Liver (tissue), 9 donors: Measurements from ENCODE around the gene GIPC2. TPM values are rescaled to one million over a fixed set of nuclear protein-coding genes. Genes with fewer than 3 reads are reported as not detected.

Experiments
- DNase-seq: peaks from one replicate; pipeline ENCODE4 v3.0.0-alpha.2; 2017; ENCODE audit warnings: low spot score
- H3K27ac ChIP-seq, 2 donors: one replicate each; pipeline ENCODE4 v1.7.0; 2013; ENCODE audit warnings: inconsistent platforms in 2 of 2, low read length in 2 of 2, control low read depth in 1 of 2, low read depth in 1 of 2, mild to moderate bottlenecking in 1 of 2
- H3K27me3 ChIP-seq, 4 donors: one replicate each; pipeline versions ENCODE4 v1.6.1 to v1.7.0; 2013; ENCODE audit warnings: low read length in 3 of 4, inconsistent platforms in 1 of 4, mild to moderate bottlenecking in 1 of 4, moderate library complexity in 1 of 4; ENCODE audit not compliant: control insufficient read depth in 4 of 4, insufficient read depth in 4 of 4
- H3K36me3 ChIP-seq, 4 donors: one replicate each; pipeline versions ENCODE4 v1.6.1 to v1.7.0; 2013; ENCODE audit warnings: low read length in 3 of 4, mild to moderate bottlenecking in 3 of 4, low read depth in 1 of 4, moderate library complexity in 1 of 4; ENCODE audit not compliant: control insufficient read depth in 4 of 4, insufficient read depth in 3 of 4
- H3K4me1 ChIP-seq, 4 donors: one replicate each; pipeline versions ENCODE4 v1.6.1 to v1.7.0; 2013; ENCODE audit warnings: low read length in 3 of 4, mild to moderate bottlenecking in 3 of 4, moderate library complexity in 1 of 4; ENCODE audit not compliant: control insufficient read depth in 4 of 4, insufficient read depth in 4 of 4
- H3K4me3 ChIP-seq, 3 donors: one replicate each; pipeline versions ENCODE4 v1.6.1 to v1.7.0; 2013; ENCODE audit warnings: low read length in 3 of 3, control low read depth in 1 of 3, low read depth in 1 of 3, mild to moderate bottlenecking in 1 of 3
- H3K9ac ChIP-seq, 2 donors: one replicate each; pipeline ENCODE4 v1.7.0; 2013; ENCODE audit warnings: low read length in 2 of 2, mild to moderate bottlenecking in 2 of 2, moderate library complexity in 2 of 2, control low read depth in 1 of 2, low read depth in 1 of 2
- H3K9me3 ChIP-seq, 4 donors: one replicate each; pipeline versions ENCODE4 v1.6.1 to v1.7.0; 2013; ENCODE audit warnings: low read length in 3 of 4; ENCODE audit not compliant: control insufficient read depth in 4 of 4
- ATF3 ChIP-seq: IDR thresholded peaks from 2 replicates; pipeline ENCODE4 v1.6.1; 2016; ENCODE audit warnings: antibody characterized with exemption
- CTCF ChIP-seq: fragments of 150-350 bp; IDR thresholded peaks from 2 replicates; pipeline ENCODE4 v1.5.1; 2017; ENCODE audit warnings: improper control_type of control experiment, low read depth, low read length; ENCODE audit not compliant: missing input control
- EGR1 ChIP-seq, 2 donors: IDR thresholded peaks; 2 replicates each; pipeline ENCODE4 v1.6.1; 2016 to 2018; ENCODE audit warnings: antibody characterized with exemption in 2 of 2, low read depth in 2 of 2
- FOXA1 ChIP-seq: IDR thresholded peaks from 2 replicates; pipeline ENCODE4 v1.6.1; 2016; ENCODE audit warnings: antibody characterized with exemption
- FOXA2 ChIP-seq: IDR thresholded peaks from 2 replicates; pipeline ENCODE4 v1.6.1; 2016; ENCODE audit warnings: antibody characterized with exemption
- GABPA ChIP-seq, 2 donors: IDR thresholded peaks in 1 of 2; conservative IDR thresholded peaks in 1 of 2; 2 replicates each; pipeline ENCODE4 v1.6.1; 2016; ENCODE audit warnings: antibody characterized with exemption in 2 of 2, mild to moderate bottlenecking in 1 of 2, moderate library complexity in 1 of 2
- HNF4A ChIP-seq, 2 donors: conservative IDR thresholded peaks; 2 replicates each; pipeline ENCODE4 v1.6.1; 2016; ENCODE audit warnings: antibody characterized with exemption in 2 of 2, mild to moderate bottlenecking in 2 of 2
- HNF4G ChIP-seq: IDR thresholded peaks from 2 replicates; pipeline ENCODE4 v1.6.1; 2016; ENCODE audit warnings: antibody characterized with exemption
- JUND ChIP-seq, 2 donors: IDR thresholded peaks; 2 replicates each; pipeline ENCODE4 v1.6.1; 2016; ENCODE audit warnings: antibody characterized with exemption in 2 of 2
- MAX ChIP-seq: IDR thresholded peaks from 2 replicates; pipeline ENCODE4 v1.6.1; 2016; ENCODE audit warnings: antibody characterized with exemption
- NR2F2 ChIP-seq: IDR thresholded peaks from 2 replicates; pipeline ENCODE4 v1.6.1; 2016; ENCODE audit warnings: antibody characterized with exemption
- RAD21 ChIP-seq, 2 donors: IDR thresholded peaks; 2 replicates each; pipeline ENCODE4 v1.6.1; 2016; ENCODE audit warnings: antibody characterized with exemption in 2 of 2, mild to moderate bottlenecking in 2 of 2
- REST ChIP-seq: IDR thresholded peaks from 2 replicates; pipeline ENCODE4 v1.6.1; 2016; ENCODE audit warnings: antibody characterized with exemption, mild to moderate bottlenecking
- RXRA ChIP-seq, 2 donors: IDR thresholded peaks; 2 replicates each; pipeline ENCODE4 v1.6.1; 2017 to 2018; ENCODE audit warnings: antibody characterized with exemption in 2 of 2, mild to moderate bottlenecking in 1 of 2
- SP1 ChIP-seq: IDR thresholded peaks from 2 replicates; pipeline ENCODE4 v1.6.1; 2018; ENCODE audit warnings: antibody characterized with exemption, mild to moderate bottlenecking
- TAF1 ChIP-seq: conservative IDR thresholded peaks from 2 replicates; pipeline ENCODE4 v1.6.1; 2016; ENCODE audit warnings: antibody characterized with exemption, mild to moderate bottlenecking
- YY1 ChIP-seq: IDR thresholded peaks from 2 replicates; pipeline ENCODE4 v1.6.1; 2016; ENCODE audit warnings: antibody characterized with exemption, mild to moderate bottlenecking
- ZBTB33 ChIP-seq: IDR thresholded peaks from 2 replicates; pipeline ENCODE4 v1.6.1; 2016; ENCODE audit warnings: antibody characterized with exemption
- WGBS: extraction: QIAGEN DNeasy Blood & Tissue Kit; methylation state at CpG from one replicate; pipeline ENCODE4 v1.1.7; 2013; 5-methylcytosine and 5-hydroxymethylcytosine counted together
- polyA plus RNA-seq, 2 donors: library from polyadenylated mRNA; stranded (reverse) in 1 of 2; unstranded in 1 of 2; fragments of 200-250 nt in 1 of 2; fragments of >200 nt in 1 of 2; fragmentation: Nextera tagmentation in 1 of 2; extraction: Ambion mirVana in 1 of 2; gene quantifications; one replicate each; pipeline versions ENCODE4 v1.2.1 to v1.2.3, GENCODE V29; 2013 to 2015
- total RNA-seq, 2 donors: library from RNA; depleted of rRNA; stranded (reverse); fragments of >200 nt; gene quantifications; one replicate each; pipeline ENCODE4 v1.2.3, GENCODE V29; 2014
- donor health status: healthy.
- donor health status: healthy.
- donor health status: healthy.
- donor health status: healthy.
- donor health status: healthy.

Gene GIPC2
- total and polyA plus RNA-seq, 4 donors, result 3.7 to 10.9 (median 6.4) TPM

GRCh38 chr1:78032996-78033796 lies 12.6 kb upstream of the GIPC2 start:
- Histone ChIP-seq H3K4me1 (no peaks in the 10 kb centered on the region), H3K9me3 (no peaks in the 10 kb centered on the region), H3K27ac (no peak overlapping the region), H3K9ac (no peak overlapping the region), H3K36me3 (no peaks in the 10 kb centered on the region), H3K27me3 (no peaks in the 10 kb centered on the region), H3K4me3 (no peak overlapping the region)
- TF ChIP-seq CTCF (no peak), JUND (IDR thresholded peaks at IDR 0.05) (no peak), FOXA2 (no peak), ATF3 (no peak), TAF1 (no peak), RXRA (IDR thresholded peaks at IDR 0.05) (no peak), EGR1 (IDR thresholded peaks at IDR 0.05; ENCODE audit: low read depth in 2 of 2) (no peak), ZBTB33 (no peak), YY1 (no peak), REST (no peak), GABPA (IDR thresholded peaks at IDR 0.05 in 1 of 2, conservative IDR thresholded peaks at IDR 0.05 in 1 of 2) (no peak), NR2F2 (no peak), HNF4A (conservative IDR thresholded peaks at IDR 0.05) (no peak), SP1 (no peak), FOXA1 (no peak), HNF4G (no peak), MAX (no peak), RAD21 (IDR thresholded peaks at IDR 0.05) (no peak)
- DNase-seq, result no peak
- 88% methylated on average over 4 of the region's 4 CpGs for WGBS
